SK-N-SH treated with all-trans-retinoic acid at 6 μM for 48 hours (cell line): Measurements from ENCODE around the gene ST6GALNAC2.

Experiments
- ATAC-seq: fragments of 200-7000 bp; cut with Tn5 transposase; 3 replicates; pipeline ENCODE4 v1.9.1; 2020; ENCODE audit warnings: mild to moderate bottlenecking, moderate library complexity
- ARNTL ChIP-seq: fragments of 450-650 bp; formaldehyde crosslinking; IDR thresholded peaks from 2 replicates; pipeline ENCODE4 v1.5.0; 2020; ENCODE audit warnings: low read depth, mild to moderate bottlenecking, moderate library complexity, borderline replicate concordance
- BACH2 ChIP-seq: fragments of 250-450 bp; sonication (Bioruptor Pico); IDR thresholded peaks from 2 replicates; pipeline ENCODE4 v1.9.0; 2021; ENCODE audit warnings: mild to moderate bottlenecking, borderline replicate concordance
- CREB5 ChIP-seq: fragments of 250-450 bp; sonication (Bioruptor Pico); IDR thresholded peaks from 2 replicates; pipeline ENCODE4 v1.5.1; 2020; ENCODE audit warnings: low read depth, mild to moderate bottlenecking, moderate library complexity
- CSDC2 ChIP-seq: fragments of 250-450 bp; sonication (Bioruptor Pico); IDR thresholded peaks from 2 replicates; pipeline ENCODE4 v1.5.0; 2020; ENCODE audit warnings: mild to moderate bottlenecking, moderate library complexity
- CSRNP3 ChIP-seq: fragments of 250-450 bp; sonication (Bioruptor Pico); IDR thresholded peaks from 2 replicates; pipeline ENCODE4 v1.5.1; 2021; ENCODE audit warnings: mild to moderate bottlenecking, moderate library complexity
- ESRRG ChIP-seq: fragments of 250-450 bp; sonication (Bioruptor Pico); IDR thresholded peaks from 2 replicates; pipeline ENCODE4 v1.6.1; 2021; ENCODE audit warnings: mild to moderate bottlenecking
- GLIS3 ChIP-seq: fragments of 250-450 bp; sonication (Bioruptor Pico); IDR thresholded peaks from 2 replicates; pipeline ENCODE4 v1.5.0; 2020; ENCODE audit warnings: mild to moderate bottlenecking, moderate library complexity
- ISL1 ChIP-seq: fragments of 250-450 bp; sonication (Bioruptor Pico); IDR thresholded peaks from 2 replicates; pipeline ENCODE4 v2.1.2; 2022; ENCODE audit warnings: mild to moderate bottlenecking, moderate library complexity
- OSR1 ChIP-seq: fragments of 250-450 bp; sonication (Bioruptor Pico); IDR thresholded peaks from 2 replicates; pipeline ENCODE4 v1.8.0; 2022; ENCODE audit warnings: moderate library complexity, mild to moderate bottlenecking, inconsistent platforms
- PATZ1 ChIP-seq: fragments of 250-450 bp; sonication (Bioruptor Pico); IDR thresholded peaks from 2 replicates; pipeline ENCODE4 v1.8.0; 2020; ENCODE audit warnings: mild to moderate bottlenecking, moderate library complexity, borderline replicate concordance
- POU6F1 ChIP-seq: fragments of 250-450 bp; sonication (Bioruptor Pico); IDR thresholded peaks from 2 replicates; pipeline ENCODE4 v1.8.0; 2021; ENCODE audit warnings: low read depth, mild to moderate bottlenecking, moderate library complexity, borderline replicate concordance
- PPARA ChIP-seq: fragments of 250-450 bp; sonication (Bioruptor Pico); IDR thresholded peaks from 2 replicates; pipeline ENCODE4 v1.5.0; 2020; ENCODE audit warnings: mild to moderate bottlenecking, borderline replicate concordance
- RARB ChIP-seq: fragments of 250-450 bp; sonication (Bioruptor Pico); IDR thresholded peaks from 2 replicates; pipeline ENCODE4 v1.8.0; 2021; ENCODE audit warnings: mild to moderate bottlenecking, moderate library complexity
- SNAI2 ChIP-seq: fragments of 250-450 bp; sonication (Bioruptor Pico); IDR thresholded peaks from 2 replicates; pipeline ENCODE4 v1.5.0; 2020; ENCODE audit warnings: mild to moderate bottlenecking, moderate library complexity
- TCF4 ChIP-seq: fragments of 250-450 bp; sonication (Bioruptor Pico); IDR thresholded peaks from 2 replicates; pipeline ENCODE4 v1.8.0; 2021; ENCODE audit warnings: mild to moderate bottlenecking, moderate library complexity, borderline replicate concordance
- TSHZ2 ChIP-seq: fragments of 250-450 bp; sonication (Bioruptor Pico); IDR thresholded peaks from 2 replicates; pipeline ENCODE4 v1.5.0; 2020; ENCODE audit warnings: mild to moderate bottlenecking, moderate library complexity
- ZC3H10 ChIP-seq: fragments of 250-450 bp; sonication (Bioruptor Pico); IDR thresholded peaks from 2 replicates; pipeline ENCODE4 v1.5.1; 2021; ENCODE audit warnings: mild to moderate bottlenecking, moderate library complexity
- ZFP3 ChIP-seq: fragments of 250-450 bp; sonication (Bioruptor Pico); IDR thresholded peaks from 2 replicates; pipeline ENCODE4 v1.5.0; 2020; ENCODE audit warnings: mild to moderate bottlenecking, moderate library complexity
- ZFP30 ChIP-seq: fragments of 450-650 bp; formaldehyde crosslinking; IDR thresholded peaks from 2 replicates; pipeline ENCODE4 v1.5.0; 2022; ENCODE audit warnings: mild to moderate bottlenecking, moderate library complexity
- ZNF565 ChIP-seq: fragments of 450-650 bp; formaldehyde crosslinking; conservative IDR thresholded peaks from 2 replicates; pipeline ENCODE4 v1.5.0; 2020; ENCODE audit warnings: low read depth, mild to moderate bottlenecking, moderate library complexity
- ZNF70 ChIP-seq: fragments of 450-650 bp; formaldehyde crosslinking; IDR thresholded peaks from 2 replicates; pipeline ENCODE4 v1.5.0; 2020; ENCODE audit warnings: mild to moderate bottlenecking, moderate library complexity
- ZNF8 ChIP-seq: fragments of 450-650 bp; formaldehyde crosslinking; IDR thresholded peaks from 2 replicates; pipeline ENCODE4 v1.5.0; 2020; ENCODE audit warnings: mild to moderate bottlenecking, moderate library complexity

ST6GALNAC2 gene

GRCh38 chr17:76581515-76581914 is 4.1 kb downstream of the ST6GALNAC2 start:
- TF ChIP-seq ESRRG, result no peak
- no peak for TF ChIP-seq ZNF70
- no peak for TF ChIP-seq BACH2 (CRISPR knock-in tag)
- no peak for TF ChIP-seq ZNF565 (CRISPR knock-in tag)
- TF ChIP-seq ZFP3 (CRISPR knock-in tag), result no peak
- TF ChIP-seq ZC3H10 (CRISPR knock-in tag), result no peak
- no peak for TF ChIP-seq SNAI2 (CRISPR knock-in tag)
- no peak for TF ChIP-seq ARNTL (CRISPR knock-in tag)
- TF ChIP-seq GLIS3 (CRISPR knock-in tag), result no peak
- no peak for TF ChIP-seq ISL1 (CRISPR knock-in tag)
- TF ChIP-seq RARB (CRISPR knock-in tag), result no peak
- TF ChIP-seq ZFP30 (CRISPR knock-in tag), result no peak
- no peak for TF ChIP-seq ZNF8 (CRISPR knock-in tag)
- no peak for TF ChIP-seq PATZ1 (CRISPR knock-in tag)
- ATAC-seq, result no peak

GRCh38 chr17:76579281-76579680 is 6.4 kb downstream of the ST6GALNAC2 start:
- TF ChIP-seq RARB (CRISPR knock-in tag) (no peak), SNAI2 (CRISPR knock-in tag) (no peak), POU6F1 (CRISPR knock-in tag) (no peak), ZNF70 (no peak), TCF4 (CRISPR knock-in tag) (no peak), ZNF565 (CRISPR knock-in tag) (no peak), ISL1 (CRISPR knock-in tag) (no peak), OSR1 (no peak), CREB5 (CRISPR knock-in tag) (no peak), ZC3H10 (CRISPR knock-in tag) (no peak), CSRNP3 (CRISPR knock-in tag) (no peak), CSDC2 (CRISPR knock-in tag) (no peak), TSHZ2 (CRISPR knock-in tag) (no peak), GLIS3 (CRISPR knock-in tag) (no peak), ZFP3 (CRISPR knock-in tag) (no peak), ARNTL (CRISPR knock-in tag) (no peak), BACH2 (CRISPR knock-in tag) (no peak), PPARA (no peak)
- TF ChIP-seq, all 23 proteins: peak for 0
- ATAC-seq, result no peak

GRCh38 chr17:76578376-76578775 is 7.3 kb downstream of the ST6GALNAC2 start:
- ATAC-seq, result no peak
- TF ChIP-seq PPARA, result no peak
- TF ChIP-seq ZNF70, result no peak
- no peak for TF ChIP-seq ZFP3 (CRISPR knock-in tag)
- TF ChIP-seq ARNTL (CRISPR knock-in tag), result no peak
- no peak for TF ChIP-seq SNAI2 (CRISPR knock-in tag)
- no peak for TF ChIP-seq GLIS3 (CRISPR knock-in tag)
- TF ChIP-seq TCF4 (CRISPR knock-in tag), result no peak
- no peak for TF ChIP-seq CSDC2 (CRISPR knock-in tag)
- TF ChIP-seq ISL1 (CRISPR knock-in tag), result no peak
- no peak for TF ChIP-seq CSRNP3 (CRISPR knock-in tag)
- no peak for TF ChIP-seq PATZ1 (CRISPR knock-in tag)
- TF ChIP-seq RARB (CRISPR knock-in tag), result no peak
- TF ChIP-seq POU6F1 (CRISPR knock-in tag), result no peak
